Loucy (cell line): Measurements from ENCODE around the gene NUDT16.

Experiments
- CTCF ChIP-seq: fragments of 200-600 bp; sonication (generic); conservative IDR thresholded peaks from 2 replicates; pipeline ENCODE4 v1.5.1; 2014; ENCODE audit warnings: mild to moderate bottlenecking, antibody characterized with exemption, low read length
- EZH2phosphoT487 ChIP-seq: fragments of 200-600 bp; IDR thresholded peaks from 2 replicates; pipeline ENCODE4 v1.6.1; 2018; ENCODE audit warnings: antibody characterized with exemption, mild to moderate bottlenecking, moderate library complexity, borderline replicate concordance

GRCh38 chr3:131421301-131421700, 39.7 kb downstream of the NUDT16 start:
- TF ChIP-seq CTCF: no peak
- no peak for TF ChIP-seq EZH2phosphoT487
